Measurements from ENCODE around the gene ZBTB43. TPM values are rescaled to one million over a fixed set of nuclear protein-coding genes. Genes with fewer than 3 reads are reported as not detected.
"Not testable (repeated sequence)": the region's sequence is repeated elsewhere in the genome, so short reads cannot be mapped to it uniquely, and the experiment has no call there.

The ZBTB43 gene
- total RNA-seq, 4 donors from 2014 or later = 8.7 to 9.9 (median 9.4) TPM

DNA sequence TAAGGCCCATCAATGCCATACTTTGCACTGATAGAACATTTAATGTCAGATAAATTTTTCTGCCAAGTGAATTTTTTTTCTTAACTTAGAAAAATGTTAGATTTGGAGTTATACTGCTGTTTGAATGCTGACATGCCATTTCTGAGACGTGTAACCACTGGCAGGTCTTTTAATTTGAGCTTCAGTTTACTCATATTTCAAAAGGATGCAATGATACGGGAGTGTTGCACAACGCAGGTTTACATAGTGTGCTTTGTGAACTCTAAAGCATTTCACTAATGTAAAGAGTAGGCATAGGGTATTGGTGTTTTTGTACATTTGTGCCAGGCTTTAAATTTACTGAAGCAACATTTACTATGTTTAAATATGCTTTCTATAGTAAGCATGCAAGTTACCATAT is 4.2 kb downstream of the ZBTB43 start:
- H3K27me3 ChIP-seq = no peaks in the 10 kb centered on the region
- WGBS = 75% methylated on average over 3 of the region's 3 CpGs
- no peak overlapping the region for H3K4me3 ChIP-seq
- DNase-seq (ENCODE audit: extremely low spot score) = no peak
- no peak for TF ChIP-seq POLR2A (IDR thresholded peaks at IDR 0.05; ENCODE audit: low read depth)
- TF ChIP-seq POLR2AphosphoS5 (IDR thresholded peaks at IDR 0.05) = no peak
- no peak for TF ChIP-seq EP300 (IDR thresholded peaks at IDR 0.05)
- TF ChIP-seq, protein P1, sequence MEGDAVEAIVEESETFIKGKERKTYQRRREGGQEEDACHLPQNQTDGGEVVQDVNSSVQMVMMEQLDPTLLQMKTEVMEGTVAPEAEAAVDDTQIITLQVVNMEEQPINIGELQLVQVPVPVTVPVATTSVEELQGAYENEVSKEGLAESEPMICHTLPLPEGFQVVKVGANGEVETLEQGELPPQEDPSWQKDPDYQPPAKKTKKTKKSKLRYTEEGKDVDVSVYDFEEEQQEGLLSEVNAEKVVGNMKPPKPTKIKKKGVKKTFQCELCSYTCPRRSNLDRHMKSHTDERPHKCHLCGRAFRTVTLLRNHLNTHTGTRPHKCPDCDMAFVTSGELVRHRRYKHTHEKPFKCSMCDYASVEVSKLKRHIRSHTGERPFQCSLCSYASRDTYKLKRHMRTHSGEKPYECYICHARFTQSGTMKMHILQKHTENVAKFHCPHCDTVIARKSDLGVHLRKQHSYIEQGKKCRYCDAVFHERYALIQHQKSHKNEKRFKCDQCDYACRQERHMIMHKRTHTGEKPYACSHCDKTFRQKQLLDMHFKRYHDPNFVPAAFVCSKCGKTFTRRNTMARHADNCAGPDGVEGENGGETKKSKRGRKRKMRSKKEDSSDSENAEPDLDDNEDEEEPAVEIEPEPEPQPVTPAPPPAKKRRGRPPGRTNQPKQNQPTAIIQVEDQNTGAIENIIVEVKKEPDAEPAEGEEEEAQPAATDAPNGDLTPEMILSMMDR (IDR thresholded peaks at IDR 0.05) = no peak
- H3K4me1 ChIP-seq = peaks cover 41 to 52% (median 49%) of the 10 kb centered on the region in 4 donors
- H3K36me3 ChIP-seq = peaks cover 0 to 52% (median 37%) of the 10 kb centered on the region in 4 donors
- H3K27ac ChIP-seq (replicated peaks in 1 of 4) = no peak overlapping the region
- no peaks in the 10 kb centered on the region for H3K9me3 ChIP-seq
- intact Hi-C loops (cut with DNase I) = no loop called here

DNA sequence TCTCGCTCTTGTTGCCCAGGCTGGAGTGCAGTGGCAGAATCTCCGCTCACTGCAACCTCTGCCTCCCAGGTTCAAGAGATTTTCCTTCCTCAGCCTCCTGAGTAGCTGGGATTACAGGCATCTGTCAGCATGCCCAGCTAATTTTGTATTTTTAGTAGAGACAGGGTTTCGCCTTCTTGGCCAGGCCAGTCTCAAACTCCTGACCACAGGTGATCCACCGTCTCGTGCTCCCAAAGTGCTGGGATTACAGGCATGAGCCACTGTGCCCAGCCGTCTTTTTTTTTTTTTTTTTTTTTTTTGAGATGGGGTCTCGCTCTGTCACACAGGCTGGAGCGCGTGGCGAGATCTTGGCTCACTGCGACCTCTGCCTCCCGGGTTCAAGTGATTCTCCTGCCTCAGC is 5.4 kb downstream of the ZBTB43 start:
- H3K4me3 ChIP-seq; H3K9me3 ChIP-seq; intact Hi-C loops (cut with DNase I); H3K27ac ChIP-seq (replicated peaks in 1 of 4); H3K27me3 ChIP-seq; DNase-seq (ENCODE audit: extremely low spot score): not testable (repeated sequence)
- WGBS = 94% methylated on average over 12 of the region's 12 CpGs
- Histone ChIP-seq H3K4me1 (peaks cover 41 to 47% (median 44%) of the 10 kb centered on the region in 4 donors), H3K36me3 (peaks cover 0 to 58% (median 40%) of the 10 kb centered on the region in 4 donors)

DNA sequence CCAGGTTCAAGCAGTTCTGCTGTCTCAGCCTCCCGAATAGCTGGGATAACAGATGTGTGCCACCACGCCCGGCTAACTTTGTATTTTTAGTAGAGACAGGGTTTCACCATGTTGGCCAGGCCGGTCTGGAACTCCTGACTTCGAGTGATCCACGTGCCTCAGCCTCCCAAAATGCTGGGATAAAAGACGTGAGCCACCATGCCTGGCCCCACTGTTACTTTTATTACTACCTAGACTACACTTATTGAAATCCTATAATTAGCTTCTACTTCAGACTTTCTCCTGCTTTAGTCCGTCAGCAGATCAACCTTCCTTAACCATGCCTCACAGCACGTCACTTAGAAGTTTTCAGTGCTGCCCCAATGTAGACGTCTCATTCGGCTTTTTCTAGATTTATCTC is 8.2 kb downstream of the ZBTB43 start:
- no peaks in the 10 kb centered on the region for H3K27me3 ChIP-seq
- peaks cover 0 to 9% (median 7%) of the 10 kb centered on the region in 4 donors for H3K9me3 ChIP-seq
- intact Hi-C loops (cut with DNase I) = no loop called here
- H3K4me1 ChIP-seq = peaks cover 15 to 31% (median 20%) of the 10 kb centered on the region in 4 donors
- H3K36me3 ChIP-seq = peaks cover 0 to 75% (median 39%) of the 10 kb centered on the region in 4 donors
- H3K27ac ChIP-seq (replicated peaks in 1 of 4) = no peak overlapping the region
- TF ChIP-seq, protein P1 (IDR thresholded peaks at IDR 0.05) = no peak
- TF ChIP-seq EP300 (IDR thresholded peaks at IDR 0.05) = no peak
- TF ChIP-seq POLR2A (IDR thresholded peaks at IDR 0.05; ENCODE audit: low read depth) = no peak
- TF ChIP-seq POLR2AphosphoS5 (IDR thresholded peaks at IDR 0.05) = no peak
- no peak overlapping the region for H3K4me3 ChIP-seq
- 88% methylated on average over 11 of the region's 11 CpGs for WGBS
- no peak for DNase-seq (ENCODE audit: extremely low spot score)

- Histone ChIP-seq H3K9me3 (peaks cover 0 to 18% (median 12%) of the 10 kb centered on the region in 4 donors), H3K4me1 (peaks cover 6 to 20% (median 10%) of the 10 kb centered on the region in 4 donors), H3K27me3 (no peaks in the 10 kb centered on the region), H3K4me3 (no peak overlapping the region), H3K27ac (replicated peaks in 1 of 4) (no peak overlapping the region), H3K36me3 (peaks cover 0 to 76% (median 42%) of the 10 kb centered on the region in 4 donors)
- intact Hi-C loops (cut with DNase I) = no loop called here
- no peak for DNase-seq (ENCODE audit: extremely low spot score)
- TF ChIP-seq EP300 (IDR thresholded peaks at IDR 0.05) (no peak), POLR2AphosphoS5 (IDR thresholded peaks at IDR 0.05) (no peak), POLR2A (IDR thresholded peaks at IDR 0.05; ENCODE audit: low read depth) (no peak)
- TF ChIP-seq, protein P1 (IDR thresholded peaks at IDR 0.05) = no peak
These were observed 9.3 kb downstream of the ZBTB43 start for GRCh38 chr9:126814091-126814490.

GRCh38 chr9:126817615-126818014 is 12.8 kb downstream of the ZBTB43 start:
- H3K27me3 ChIP-seq; DNase-seq (ENCODE audit: extremely low spot score); H3K4me3 ChIP-seq; H3K27ac ChIP-seq (replicated peaks in 1 of 4); intact Hi-C loops (cut with DNase I): not testable (repeated sequence)
- Histone ChIP-seq H3K36me3 (peaks cover 0 to 48% (median 24%) of the 10 kb centered on the region in 4 donors), H3K9me3 (peaks cover 0 to 32% (median 12%) of the 10 kb centered on the region in 4 donors), H3K4me1 (peaks cover 5 to 10% (median 8%) of the 10 kb centered on the region in 4 donors)
- 96% methylated on average over 7 of the region's 7 CpGs for WGBS

DNA sequence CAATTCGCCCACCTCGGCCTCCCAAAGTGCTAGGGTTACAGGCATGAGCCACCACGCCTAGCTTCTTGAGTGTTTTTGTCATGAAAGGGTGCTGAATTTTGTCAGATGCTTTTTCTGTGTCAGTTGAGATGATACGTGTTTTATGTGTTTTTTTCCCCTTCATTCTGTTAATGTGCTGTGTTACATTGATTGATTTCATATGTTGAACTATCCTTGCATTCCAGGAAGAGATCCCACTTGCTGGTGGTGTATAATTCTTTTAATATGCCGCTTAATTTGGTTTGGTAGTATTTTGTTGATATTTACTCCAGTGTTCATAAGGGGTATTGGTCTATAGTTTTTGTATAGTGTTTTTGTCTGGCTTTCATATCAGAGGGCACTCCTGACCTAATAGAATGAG is 13.6 kb downstream of the ZBTB43 start:
- WGBS = 96% methylated on average over 5 of the region's 5 CpGs
- H3K27me3 ChIP-seq = no peaks in the 10 kb centered on the region
- H3K36me3 ChIP-seq = peaks cover 0 to 48% (median 18%) of the 10 kb centered on the region in 4 donors
- no peak overlapping the region for H3K4me3 ChIP-seq
- no peak overlapping the region for H3K27ac ChIP-seq (replicated peaks in 1 of 4)
- no peak for TF ChIP-seq POLR2A (IDR thresholded peaks at IDR 0.05; ENCODE audit: low read depth)
- TF ChIP-seq POLR2AphosphoS5 (IDR thresholded peaks at IDR 0.05) = no peak
- no peak for TF ChIP-seq EP300 (IDR thresholded peaks at IDR 0.05)
- TF ChIP-seq, protein P1 (IDR thresholded peaks at IDR 0.05) = no peak
- intact Hi-C loops (cut with DNase I) = no loop called here
- peaks cover 0 to 32% (median 12%) of the 10 kb centered on the region in 4 donors for H3K9me3 ChIP-seq
- no peak for DNase-seq (ENCODE audit: extremely low spot score)
- peaks cover 7 to 14% (median 10%) of the 10 kb centered on the region in 4 donors for H3K4me1 ChIP-seq

All from esophagus muscularis mucosa (tissue), 4 donors.